Activated gamma-delta T cell treated with anti-CD3 and anti-CD28 coated beads, Interleukin-2, amount 50 U/mL, for 16 hours (primary cell): ENCODE data around the gene CYP4F3.
"Not testable (repeated sequence)": the region's sequence is repeated elsewhere in the genome, so short reads cannot be mapped to it uniquely, and the experiment has no call there.

Experiments used
- DNase-seq: peaks from one replicate; pipeline ENCODE4 v3.0.0-alpha.2; 2020; ENCODE audit warnings: low read depth

The CYP4F3 gene

GRCh38 chr19:15666883-15667282 lies 26.2 kb downstream of the CYP4F3 start:
- no peak for DNase-seq

GRCh38 chr19:15669440-15669839 lies 28.7 kb downstream of the CYP4F3 start:
- no peak for DNase-seq

GRCh38 chr19:15669891-15670290 lies 29.2 kb downstream of the CYP4F3 start:
- DNase-seq: no peak

- no peak for DNase-seq
These were observed 30.6 kb downstream of the CYP4F3 start for GRCh38 chr19:15671237-15671821.

GRCh38 chr19:15671891-15672579 lies 31.3 kb downstream of the CYP4F3 start:
- DNase-seq: no peak

- DNase-seq: no peak
These were observed 32.0 kb downstream of the CYP4F3 start, which contains the start of gene CYP4F12 for GRCh38 chr19:15672580-15673175. CYP4F12 (plus strand) TSS chr19:15673087; CDS start chr19:15673530, 443 bp downstream.

GRCh38 chr19:15673176-15673654 lies 32.5 kb downstream of the CYP4F3 start:
- DNase-seq: no peak

GRCh38 chr19:15675560-15675959 lies 34.9 kb downstream of the CYP4F3 start:
- no peak for DNase-seq

- no peak for DNase-seq
These were observed 38.4 kb downstream of the CYP4F3 start for GRCh38 chr19:15679089-15679488.

- not testable (repeated sequence) for DNase-seq
These were observed 39.2 kb downstream of the CYP4F3 start for GRCh38 chr19:15679865-15680264.

- DNase-seq: no peak
These were observed 40.0 kb downstream of the CYP4F3 start for GRCh38 chr19:15680478-15681322.

- DNase-seq: no peak
These were observed 42.7 kb downstream of the CYP4F3 start for GRCh38 chr19:15683411-15683810.

- no peak for DNase-seq
These were observed 44.1 kb downstream of the CYP4F3 start for GRCh38 chr19:15684828-15685227.

GRCh38 chr19:15696654-15697194 lies 56.0 kb downstream of the CYP4F3 start:
- no peak for DNase-seq

GRCh38 chr19:15701757-15702533 lies 61.2 kb downstream of the CYP4F3 start:
- DNase-seq: no peak

- no peak for DNase-seq
These were observed 61.8 kb downstream of the CYP4F3 start for GRCh38 chr19:15702534-15702930.
